AG04450 (cell line): ENCODE measurements around the gene ERI3. TPM values are rescaled to one million over a fixed set of nuclear protein-coding genes. Genes with fewer than 3 reads are reported as not detected.

Experiments
- CTCF ChIA-PET: fragments of 300-600, 350-600 bp; formaldehyde crosslinking; extraction: SDS; loops from one replicate; lab custom pipeline; 2022; ENCODE audit warnings: antibody characterized with exemption, inconsistent platforms; lab: Charles Lee
- POLR2A ChIA-PET: fragments of 350-600 bp; formaldehyde crosslinking; extraction: SDS; loops from one replicate; lab custom pipeline; 2021; ENCODE audit warnings: antibody characterized with exemption, inconsistent platforms; lab: Yijun Ruan, JAX
- DNase-seq: peaks from one replicate; pipeline ENCODE4 v3.0.0-alpha.2; 2011; ENCODE audit warnings: low read depth, low spot score
- H3K27ac ChIP-seq: one replicate; pipeline ENCODE4 v1.5.1; 2012; ENCODE audit warnings: low read depth, low read length, control low read depth
- H3K27me3 ChIP-seq: one replicate; pipeline ENCODE4 v1.6.0; 2012; ENCODE audit warnings: low read length; ENCODE audit not compliant: control insufficient read depth, insufficient read depth
- H3K4me3 ChIP-seq: 2 replicates; pipeline ENCODE4 v1.5.1; 2011; ENCODE audit warnings: mild to moderate bottlenecking, low read depth, low read length, control low read depth
- H3K9me3 ChIP-seq: 2 replicates; pipeline ENCODE4 v1.5.1; 2012; ENCODE audit warnings: low read length; ENCODE audit not compliant: control insufficient read depth, insufficient read depth
- CTCF ChIP-seq: IDR thresholded peaks from 2 replicates; pipeline ENCODE4 v1.5.1; 2011; ENCODE audit warnings: low read depth, low read length, control low read depth, inconsistent platforms
- polyA plus RNA-seq: library from polyadenylated mRNA; depleted of rRNA; stranded (reverse); fragments of >200 nt; gene quantifications from 2 replicates; pipeline ENCODE4 v1.2.3, GENCODE V29; 2011

ERI3 gene
- polyA plus RNA-seq, 1 experiment: 46.2 TPM

GRCh38 chr1:44243782-44244495, 111.1 kb downstream of the ERI3 start:
- no peak for DNase-seq
- ChIA-PET CTCF (no interaction called here), POLR2A (no interaction called here)

GRCh38 chr1:44242746-44243145, 112.3 kb downstream of the ERI3 start:
- Histone ChIP-seq H3K27ac (no peak overlapping the region), H3K4me3 (no peak overlapping the region), H3K27me3 (no peaks in the 10 kb centered on the region), H3K9me3 (no peaks in the 10 kb centered on the region; the same call in 1 of the 2 replicates)
- no peak for DNase-seq
- CTCF ChIA-PET: no interaction called here
- TF ChIP-seq CTCF: no peak
- POLR2A ChIA-PET: no interaction called here

More at GRCh38 chr1:44243782-44244495, 111.1 kb downstream of the ERI3 start:
- no peak overlapping the region for H3K27ac ChIP-seq
- no peaks in the 10 kb centered on the region for H3K27me3 ChIP-seq
- H3K9me3 ChIP-seq: no peaks in the 10 kb centered on the region
- H3K4me3 ChIP-seq: no peak overlapping the region
- no peak for TF ChIP-seq CTCF

- POLR2A ChIA-PET: no interaction called here
- TF ChIP-seq CTCF: no peak
- no peak overlapping the region for H3K27ac ChIP-seq
- no peaks in the 10 kb centered on the region for H3K27me3 ChIP-seq
- DNase-seq: no peak
- CTCF ChIA-PET: interaction anchor here (3.8 kb wide), 1 partner anchor 21 kb away, joined by 34 read pairs; no protein-coding TSS in a partner anchor
- H3K4me3 ChIP-seq: no peak overlapping the region
- no peaks in the 10 kb centered on the region; the same call in 1 of the 2 replicates for H3K9me3 ChIP-seq
Measured at GRCh38 chr1:44240802-44241671, 114.0 kb downstream of the ERI3 start.

GRCh38 chr1:44239961-44240371, 115.1 kb downstream of the ERI3 start:
- no peaks in the 10 kb centered on the region; the same call in 1 of the 2 replicates for H3K9me3 ChIP-seq
- TF ChIP-seq CTCF: no peak
- DNase-seq: no peak
- peak overlapping the region; percentile 52 for H3K27ac ChIP-seq
- ChIA-PET POLR2A (interaction anchor here (1.6 kb wide), 1 partner anchor 20 kb away, joined by 3 read pairs; no protein-coding TSS in a partner anchor), CTCF (interaction anchor here (1.4 to 3.8 kb wide), 4 partner anchors 8 to 413 kb away, joined by 3 to 34 read pairs (median 5); no protein-coding TSS in a partner anchor)
- no peak overlapping the region for H3K4me3 ChIP-seq
- H3K27me3 ChIP-seq: no peaks in the 10 kb centered on the region
